Right lobe of liver (tissue), 6 donors: ENCODE measurements around the gene RAB28. TPM values are rescaled to one million over a fixed set of nuclear protein-coding genes. Genes with fewer than 3 reads are reported as not detected.

Source experiments
- ATAC-seq, 4 donors: fragments of 200-7000 bp; cut with Tn5 transposase; one replicate each; pipeline ENCODE4 v1.9.1; 2020; ENCODE audit warnings: mild to moderate bottlenecking in 4 of 4, moderate library complexity in 4 of 4
- DNase-seq, 3 donors: peaks; one replicate each; pipeline ENCODE4 v3.0.0-alpha.2; 2020
- H3K27ac ChIP-seq, 3 donors: fragments of 200-600 bp; one replicate each; pipeline ENCODE4 v1.8.0; 2022
- H3K27me3 ChIP-seq, 2 donors: fragments of 200-600 bp; one replicate each; pipeline ENCODE4 v1.8.0; 2022
- H3K36me3 ChIP-seq, 4 donors: fragments of 200-600 bp; sonication (generic) in 1 of 4; one replicate each; pipeline versions ENCODE4 v1.5.1 to v1.8.0; 2017 to 2022; ENCODE audit warnings: control low read depth in 1 of 4
- H3K4me1 ChIP-seq, 4 donors: fragments of 200-600 bp; sonication (generic) in 1 of 4; one replicate each; pipeline versions ENCODE4 v1.5.1 to v1.8.0; 2017 to 2022; ENCODE audit warnings: control low read depth in 1 of 4
- H3K4me3 ChIP-seq, 3 donors: fragments of 200-600 bp; one replicate each; pipeline ENCODE4 v1.8.0; 2022
- H3K9me3 ChIP-seq, 4 donors: fragments of 200-600 bp; sonication (generic) in 1 of 4; one replicate each; pipeline versions ENCODE4 v1.5.1 to v1.8.0; 2017 to 2022; ENCODE audit warnings: control low read depth in 1 of 4
- POLR2A ChIP-seq: fragments of 450-650 bp; IDR thresholded peaks from one replicate; pipeline ENCODE4 v1.6.1; 2017; ENCODE audit warnings: antibody characterized with exemption, mild to moderate bottlenecking
- WGBS: methylation state at CpG from one replicate; pipeline ENCODE4 v1.1.6; 2018; ENCODE audit warnings: low coverage, low lambda C conversion rate; ENCODE audit not compliant: insufficient coverage; ENCODE audit errors: missing lambda C conversion rate; 5-methylcytosine and 5-hydroxymethylcytosine counted together
- intact Hi-C, 2 donors: fragments of 100-400 bp; cut with DNase I; formaldehyde crosslinking; loops; one replicate each; pipeline versions ENCODE4 v1.11.2 to v1.14.1; 2022
- total RNA-seq, 6 experiments: library from RNA; depleted of rRNA in 2 of 6; stranded (reverse); fragments of >200 nt in 2 of 6; fragmentation: NEBNext Ultra II Directional in 3 of 6; extraction: Animal tissue kit (Norgen Biotek cat#: 25700) in 3 of 6; gene quantifications; one replicate each; pipeline versions ENCODE4 v1.1.0 to v1.2.4, GENCODE V29; 2016 to 2023
- TF ChIP-seq, protein P1 (sequence below), 4 donors: fragments of 200-600 bp in 3 of 4; fragments of 450-650 bp in 1 of 4; IDR thresholded peaks; one replicate each; pipeline versions ENCODE4 v1.5.1 to v1.8.0; 2016 to 2022; ENCODE audit warnings: antibody characterized with exemption in 4 of 4, mild to moderate bottlenecking in 2 of 4
- donor health status: DM: no; HTN: yes; CAD: no.
- donor health status: DM: no; HTN: no; CAD: no.
- donor health status: DM: no; HTN: no; CAD: no.
- donor health status: DM: no; HTN: yes; CAD: no.
- donor health status: DM: no; HTN: yes; CAD: no.

Gene RAB28
- total RNA-seq, 6 experiments from 2014 or later = 3.8 to 5.8 (median 5.1) TPM

GRCh38 chr4:13478707-13479106 is 5.4 kb downstream of the RAB28 start:
- ATAC-seq = no peak
- intact Hi-C loops = no loop called here
- Histone ChIP-seq H3K9me3 (no peaks in the 10 kb centered on the region), H3K4me3 (no peak overlapping the region), H3K27me3 (no peaks in the 10 kb centered on the region), H3K27ac (no peak overlapping the region), H3K4me1 (peaks cover 0 to 11% (median 0%) of the 10 kb centered on the region in 4 donors), H3K36me3 (no peaks in the 10 kb centered on the region)
- WGBS = 94% methylated on average over 1 of the region's 1 CpG
- DNase-seq = no peak
- TF ChIP-seq, protein P1, sequence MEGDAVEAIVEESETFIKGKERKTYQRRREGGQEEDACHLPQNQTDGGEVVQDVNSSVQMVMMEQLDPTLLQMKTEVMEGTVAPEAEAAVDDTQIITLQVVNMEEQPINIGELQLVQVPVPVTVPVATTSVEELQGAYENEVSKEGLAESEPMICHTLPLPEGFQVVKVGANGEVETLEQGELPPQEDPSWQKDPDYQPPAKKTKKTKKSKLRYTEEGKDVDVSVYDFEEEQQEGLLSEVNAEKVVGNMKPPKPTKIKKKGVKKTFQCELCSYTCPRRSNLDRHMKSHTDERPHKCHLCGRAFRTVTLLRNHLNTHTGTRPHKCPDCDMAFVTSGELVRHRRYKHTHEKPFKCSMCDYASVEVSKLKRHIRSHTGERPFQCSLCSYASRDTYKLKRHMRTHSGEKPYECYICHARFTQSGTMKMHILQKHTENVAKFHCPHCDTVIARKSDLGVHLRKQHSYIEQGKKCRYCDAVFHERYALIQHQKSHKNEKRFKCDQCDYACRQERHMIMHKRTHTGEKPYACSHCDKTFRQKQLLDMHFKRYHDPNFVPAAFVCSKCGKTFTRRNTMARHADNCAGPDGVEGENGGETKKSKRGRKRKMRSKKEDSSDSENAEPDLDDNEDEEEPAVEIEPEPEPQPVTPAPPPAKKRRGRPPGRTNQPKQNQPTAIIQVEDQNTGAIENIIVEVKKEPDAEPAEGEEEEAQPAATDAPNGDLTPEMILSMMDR (IDR thresholded peaks at IDR 0.05) = no peak
- TF ChIP-seq POLR2A = no peak

DNA sequence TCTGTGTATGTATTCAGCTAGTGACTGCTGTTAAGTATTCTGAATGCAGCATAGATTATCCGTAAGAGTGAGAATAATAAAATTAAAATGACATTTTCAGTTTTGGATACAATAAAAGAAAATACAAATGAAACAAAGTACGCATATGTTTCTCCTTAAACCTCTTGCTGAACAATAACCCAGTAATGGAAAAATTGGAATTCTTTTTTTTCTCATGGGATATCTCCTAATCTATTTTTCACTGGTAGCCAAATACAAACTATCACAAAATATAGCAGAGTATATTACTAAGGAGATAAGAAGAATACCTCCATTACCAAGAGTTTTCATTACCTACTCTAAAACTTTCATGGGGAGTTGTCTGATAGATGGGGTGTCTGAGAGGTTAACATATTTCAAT is 6.0 kb downstream of the RAB28 start:
- ATAC-seq = no peak
- TF ChIP-seq, protein P1 (IDR thresholded peaks at IDR 0.05) = no peak
- TF ChIP-seq POLR2A = no peak
- intact Hi-C loops = no loop called here
- no peak overlapping the region for H3K27ac ChIP-seq
- H3K9me3 ChIP-seq = no peaks in the 10 kb centered on the region
- WGBS = 100% methylated on average over 2 of the region's 2 CpGs
- no peaks in the 10 kb centered on the region for H3K36me3 ChIP-seq
- peaks cover 0 to 7% (median 0%) of the 10 kb centered on the region in 4 donors for H3K4me1 ChIP-seq
- H3K27me3 ChIP-seq = no peaks in the 10 kb centered on the region
- DNase-seq = no peak
- H3K4me3 ChIP-seq = no peak overlapping the region

- no peaks in the 10 kb centered on the region for H3K27me3 ChIP-seq
- no peak for TF ChIP-seq POLR2A
- TF ChIP-seq, protein P1 (IDR thresholded peaks at IDR 0.05) = no peak
- no peaks in the 10 kb centered on the region for H3K36me3 ChIP-seq
- H3K4me1 ChIP-seq = no peaks in the 10 kb centered on the region
- H3K9me3 ChIP-seq = no peaks in the 10 kb centered on the region
- 68% methylated on average over 2 of the region's 2 CpGs for WGBS
- DNase-seq = no peak
- intact Hi-C loops = no loop called here
- no peak overlapping the region for H3K4me3 ChIP-seq
- no peak for ATAC-seq
- no peak overlapping the region for H3K27ac ChIP-seq
Measured at GRCh38 chr4:13476915-13477314, 7.2 kb downstream of the RAB28 start.

DNA sequence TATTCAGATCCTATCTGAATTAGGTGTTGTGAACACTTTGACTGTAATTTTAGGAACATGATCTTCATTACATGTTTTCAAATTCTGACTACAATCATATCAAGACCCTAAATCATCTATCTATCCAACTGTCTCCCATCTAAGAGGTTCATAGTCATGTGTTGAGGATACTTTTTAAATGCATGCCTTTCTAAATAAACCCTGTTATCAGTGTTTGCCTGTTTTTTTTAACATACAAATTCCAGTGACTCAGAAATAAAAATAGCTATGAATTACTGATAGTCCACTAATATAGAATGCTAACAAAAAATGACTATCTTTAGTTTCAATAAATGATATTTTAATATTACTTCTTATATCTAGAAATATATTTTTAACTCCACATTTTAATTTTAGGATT is 8.0 kb downstream of the RAB28 start:
- H3K27ac ChIP-seq = no peak overlapping the region
- TF ChIP-seq POLR2A = no peak
- TF ChIP-seq, protein P1 (IDR thresholded peaks at IDR 0.05) = no peak
- H3K9me3 ChIP-seq = no peaks in the 10 kb centered on the region
- intact Hi-C loops = no loop called here
- DNase-seq (no peak), ATAC-seq (no peak)
- H3K4me3 ChIP-seq = no peak overlapping the region
- no peaks in the 10 kb centered on the region for H3K36me3 ChIP-seq
- H3K27me3 ChIP-seq = no peaks in the 10 kb centered on the region
- H3K4me1 ChIP-seq = no peaks in the 10 kb centered on the region

GRCh38 chr4:13471400-13471799 is 12.7 kb downstream of the RAB28 start:
- no peaks in the 10 kb centered on the region for H3K36me3 ChIP-seq
- no peak overlapping the region for H3K27ac ChIP-seq
- WGBS = 90% methylated on average over 3 of the region's 3 CpGs
- H3K4me3 ChIP-seq = no peak overlapping the region
- no peaks in the 10 kb centered on the region for H3K4me1 ChIP-seq
- no peak for ATAC-seq
- no peak for TF ChIP-seq POLR2A
- TF ChIP-seq, protein P1 (IDR thresholded peaks at IDR 0.05) = no peak
- DNase-seq = no peak
- no peaks in the 10 kb centered on the region for H3K9me3 ChIP-seq
- no peaks in the 10 kb centered on the region for H3K27me3 ChIP-seq
- intact Hi-C loops = no loop called here
